ENCODE measurements around the gene SMYD2.

The SMYD2 gene

DNA sequence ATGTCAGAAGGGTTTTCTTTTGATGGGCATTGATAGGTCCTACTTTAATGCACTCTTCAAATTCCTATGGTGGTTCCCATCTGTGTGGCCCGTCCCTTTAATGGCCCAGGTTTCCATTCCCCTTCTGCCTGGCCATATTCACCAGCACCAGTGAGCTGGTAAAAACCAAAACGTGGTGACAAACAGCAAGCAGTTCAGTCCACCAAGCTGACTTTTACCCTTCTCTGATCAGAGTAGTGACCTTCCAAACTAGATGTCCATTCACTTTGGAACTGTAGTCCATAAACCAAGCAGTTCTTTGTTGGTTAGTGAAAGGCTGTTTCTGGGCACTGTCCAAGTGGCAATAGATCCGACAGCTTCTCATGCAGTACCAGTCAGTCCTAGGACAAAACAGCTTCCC lies 60.5 kb downstream of the SMYD2 start:
- H3K4me3 Mint-ChIP-seq = no peak overlapping the region
- H3K27me3 Mint-ChIP-seq = no peaks in the 10 kb centered on the region
- H3K36me3 Mint-ChIP-seq (ENCODE audit: low read depth) = peaks cover 60% of the 10 kb centered on the region
- H3K27ac Mint-ChIP-seq = no peak overlapping the region
- H3K9me3 Mint-ChIP-seq = peaks cover 17% of the 10 kb centered on the region
- no peaks in the 10 kb centered on the region for H3K4me1 Mint-ChIP-seq (ENCODE audit: low read depth)

DNA sequence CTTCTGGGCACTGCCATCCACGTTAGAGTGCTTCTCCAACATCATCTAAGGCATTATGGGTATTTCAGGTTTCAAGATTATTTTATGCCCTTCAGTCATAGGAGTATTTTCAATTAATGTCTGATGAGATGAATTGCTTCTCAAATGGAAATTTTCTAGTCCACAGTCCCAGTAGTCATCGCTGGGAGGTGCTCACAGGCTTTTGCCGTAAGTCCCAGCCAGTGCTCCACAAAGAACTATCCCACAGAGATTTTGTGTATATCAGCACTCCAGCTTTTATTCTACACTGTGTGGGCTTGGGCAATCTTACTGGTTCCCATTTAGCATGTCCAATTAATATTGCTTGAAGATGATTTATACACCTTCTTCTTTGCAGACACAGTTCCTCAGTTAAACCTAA lies 61.0 kb downstream of the SMYD2 start:
- Mint-ChIP-seq H3K36me3 (ENCODE audit: low read depth) (peaks cover 55% of the 10 kb centered on the region), H3K27ac (no peak overlapping the region), H3K4me3 (no peak overlapping the region), H3K4me1 (ENCODE audit: low read depth) (no peaks in the 10 kb centered on the region), H3K9me3 (peaks cover 17% of the 10 kb centered on the region), H3K27me3 (no peaks in the 10 kb centered on the region)

- no peaks in the 10 kb centered on the region for H3K4me1 Mint-ChIP-seq (ENCODE audit: low read depth)
- no peak overlapping the region for H3K4me3 Mint-ChIP-seq
- no peak overlapping the region for H3K27ac Mint-ChIP-seq
- H3K27me3 Mint-ChIP-seq = no peaks in the 10 kb centered on the region
- peaks cover 54% of the 10 kb centered on the region for H3K36me3 Mint-ChIP-seq (ENCODE audit: low read depth)
- peaks cover 17% of the 10 kb centered on the region for H3K9me3 Mint-ChIP-seq
Measured at GRCh38 chr1:214342525-214342924, 61.6 kb downstream of the SMYD2 start.

GRCh38 chr1:214344897-214345296 lies 63.9 kb downstream of the SMYD2 start:
- no peaks in the 10 kb centered on the region for H3K4me1 Mint-ChIP-seq (ENCODE audit: low read depth)
- H3K27me3 Mint-ChIP-seq = no peaks in the 10 kb centered on the region
- no peak overlapping the region for H3K27ac Mint-ChIP-seq
- peaks cover 17% of the 10 kb centered on the region for H3K9me3 Mint-ChIP-seq
- peaks cover 44% of the 10 kb centered on the region for H3K36me3 Mint-ChIP-seq (ENCODE audit: low read depth)
- no peak overlapping the region for H3K4me3 Mint-ChIP-seq

DNA sequence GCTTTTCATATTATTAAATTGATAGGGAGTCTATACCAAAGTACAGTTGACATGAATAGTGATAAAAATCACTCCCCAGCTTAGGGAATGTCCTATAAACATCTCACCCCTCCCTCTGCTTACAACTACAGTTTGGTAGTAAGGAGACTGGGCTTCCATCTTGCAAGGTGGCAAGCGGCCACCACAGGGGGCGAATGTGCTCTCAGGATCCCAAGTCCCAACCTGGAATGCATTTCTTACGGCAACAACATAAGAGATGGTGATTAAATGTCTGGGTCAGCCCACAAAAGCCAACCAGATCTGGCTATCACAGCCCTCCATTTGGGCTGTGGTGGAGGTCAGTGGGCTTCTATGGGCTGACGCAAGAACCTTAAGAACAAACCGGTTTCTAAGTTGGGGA lies 68.0 kb downstream of the SMYD2 start:
- Mint-ChIP-seq H3K27me3 (no peaks in the 10 kb centered on the region), H3K4me3 (no peak overlapping the region), H3K36me3 (ENCODE audit: low read depth) (peaks cover 19% of the 10 kb centered on the region), H3K4me1 (ENCODE audit: low read depth) (no peaks in the 10 kb centered on the region), H3K27ac (no peak overlapping the region), H3K9me3 (peaks cover 12% of the 10 kb centered on the region)

GRCh38 chr1:214349781-214350180 lies 68.8 kb downstream of the SMYD2 start:
- Mint-ChIP-seq H3K27me3 (no peaks in the 10 kb centered on the region), H3K4me3 (no peak overlapping the region), H3K27ac (no peak overlapping the region), H3K36me3 (ENCODE audit: low read depth) (peaks cover 12% of the 10 kb centered on the region), H3K4me1 (ENCODE audit: low read depth) (no peaks in the 10 kb centered on the region), H3K9me3 (peaks cover 6% of the 10 kb centered on the region)

GRCh38 chr1:214351551-214352277 lies 70.8 kb downstream of the SMYD2 start:
- Mint-ChIP-seq H3K4me1 (ENCODE audit: low read depth) (no peaks in the 10 kb centered on the region), H3K36me3 (ENCODE audit: low read depth) (peaks cover 4% of the 10 kb centered on the region), H3K27ac (no peak overlapping the region)

DNA sequence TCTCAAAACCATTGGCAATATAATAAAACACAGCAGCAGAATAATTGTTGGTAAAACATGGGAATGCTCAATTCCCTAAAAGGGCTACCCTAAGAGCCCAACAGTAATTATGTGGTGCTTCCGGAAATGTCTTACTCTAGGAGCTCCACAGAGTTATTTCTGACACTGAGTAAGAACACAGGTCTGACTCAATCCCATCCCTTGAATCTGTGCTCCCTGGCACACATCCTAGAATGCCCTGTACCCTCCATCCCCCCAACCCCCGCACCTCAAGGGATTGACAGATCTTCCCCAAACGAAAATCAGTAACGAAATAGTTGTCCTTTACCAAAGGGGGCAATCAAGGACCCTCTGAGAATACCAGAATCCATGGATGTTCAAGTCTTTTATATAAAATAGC lies 71.9 kb downstream of the SMYD2 start:
- Mint-ChIP-seq H3K27ac (no peak overlapping the region), H3K4me1 (ENCODE audit: low read depth) (no peaks in the 10 kb centered on the region), H3K4me3 (no peak overlapping the region), H3K9me3 (no peaks in the 10 kb centered on the region), H3K36me3 (ENCODE audit: low read depth) (no peaks in the 10 kb centered on the region), H3K27me3 (peaks cover 7% of the 10 kb centered on the region)

More at GRCh38 chr1:214351551-214352277, 70.8 kb downstream of the SMYD2 start:
- Mint-ChIP-seq H3K27me3 (peaks cover under 1% of the 10 kb centered on the region), H3K9me3 (no peaks in the 10 kb centered on the region), H3K4me3 (no peak overlapping the region)

GRCh38 chr1:214354440-214355148 lies 73.6 kb downstream of the SMYD2 start:
- Mint-ChIP-seq H3K4me1 (ENCODE audit: low read depth) (no peaks in the 10 kb centered on the region), H3K27ac (no peak overlapping the region), H3K27me3 (peaks cover 7% of the 10 kb centered on the region), H3K9me3 (no peaks in the 10 kb centered on the region), H3K36me3 (ENCODE audit: low read depth) (no peaks in the 10 kb centered on the region), H3K4me3 (no peak overlapping the region)

DNA sequence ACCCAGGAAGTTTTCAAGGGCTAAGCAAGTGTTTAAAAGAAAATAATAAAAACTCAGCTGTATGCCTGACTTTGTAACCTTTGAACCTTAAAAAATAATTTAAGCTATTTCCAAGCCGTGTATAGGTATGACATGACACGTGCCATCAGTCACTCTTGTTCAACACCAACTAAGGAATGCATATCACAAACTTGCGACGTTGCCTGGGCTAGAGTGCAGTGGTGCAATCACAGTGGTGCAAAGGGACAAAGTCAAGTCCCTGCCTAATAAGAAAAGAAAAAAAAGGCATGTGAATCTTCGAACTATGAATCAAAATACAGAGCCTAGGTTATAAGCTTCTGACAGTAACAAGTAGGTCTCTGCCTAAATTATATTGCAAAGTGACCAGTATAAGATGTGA lies 79.2 kb downstream of the SMYD2 start:
- H3K4me1 Mint-ChIP-seq (ENCODE audit: low read depth) = peaks cover 10% of the 10 kb centered on the region
- no peak overlapping the region for H3K27ac Mint-ChIP-seq
- H3K4me3 Mint-ChIP-seq = no peak overlapping the region
- H3K27me3 Mint-ChIP-seq = peaks cover 39% of the 10 kb centered on the region
- peaks cover 3% of the 10 kb centered on the region for H3K9me3 Mint-ChIP-seq
- no peaks in the 10 kb centered on the region for H3K36me3 Mint-ChIP-seq (ENCODE audit: low read depth)

GRCh38 chr1:214360525-214361164 lies 79.7 kb downstream of the SMYD2 start:
- Mint-ChIP-seq H3K27me3 (peaks cover 39% of the 10 kb centered on the region), H3K27ac (peak overlapping the region; percentile 71), H3K36me3 (ENCODE audit: low read depth) (no peaks in the 10 kb centered on the region), H3K9me3 (peaks cover 3% of the 10 kb centered on the region), H3K4me3 (no peak overlapping the region), H3K4me1 (ENCODE audit: low read depth) (peaks cover 10% of the 10 kb centered on the region)

GRCh38 chr1:214361636-214362035 lies 80.7 kb downstream of the SMYD2 start:
- Mint-ChIP-seq H3K27me3 (peaks cover 39% of the 10 kb centered on the region), H3K36me3 (ENCODE audit: low read depth) (no peaks in the 10 kb centered on the region), H3K4me1 (ENCODE audit: low read depth) (peaks cover 10% of the 10 kb centered on the region), H3K27ac (no peak overlapping the region), H3K9me3 (peaks cover 3% of the 10 kb centered on the region), H3K4me3 (no peak overlapping the region)

- H3K4me1 Mint-ChIP-seq (ENCODE audit: low read depth) = peaks cover 10% of the 10 kb centered on the region
Measured at GRCh38 chr1:214362188-214362882, 81.4 kb downstream of the SMYD2 start.

DNA sequence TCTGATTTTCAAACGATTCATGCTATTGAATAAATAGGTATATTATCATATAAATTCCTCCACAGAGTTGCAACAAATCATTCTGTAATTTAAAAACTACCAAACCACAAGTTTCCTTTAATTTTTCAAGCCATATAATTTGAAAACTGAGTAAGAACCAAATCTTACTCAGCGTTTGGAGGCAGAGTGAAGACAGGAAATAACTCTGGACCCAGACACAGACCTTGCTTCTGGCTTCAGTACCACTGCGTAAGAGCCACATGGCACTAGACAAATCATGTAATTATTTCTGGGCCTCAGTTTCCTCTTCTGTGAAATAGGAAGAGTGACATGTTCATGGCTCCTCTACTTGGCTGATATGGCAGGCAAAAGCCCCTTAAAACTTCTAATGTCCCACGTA lies 82.4 kb downstream of the SMYD2 start:
- H3K27ac Mint-ChIP-seq = no peak overlapping the region
- no peak overlapping the region for H3K4me3 Mint-ChIP-seq
- peaks cover 10% of the 10 kb centered on the region for H3K4me1 Mint-ChIP-seq (ENCODE audit: low read depth)
- H3K27me3 Mint-ChIP-seq = peaks cover 38% of the 10 kb centered on the region
- H3K9me3 Mint-ChIP-seq = peaks cover 3% of the 10 kb centered on the region
- H3K36me3 Mint-ChIP-seq (ENCODE audit: low read depth) = no peaks in the 10 kb centered on the region

More at GRCh38 chr1:214362188-214362882, 81.4 kb downstream of the SMYD2 start:
- Mint-ChIP-seq H3K27me3 (peaks cover 39% of the 10 kb centered on the region), H3K9me3 (peaks cover 3% of the 10 kb centered on the region), H3K36me3 (ENCODE audit: low read depth) (no peaks in the 10 kb centered on the region), H3K27ac (no peak overlapping the region), H3K4me3 (no peak overlapping the region)

DNA sequence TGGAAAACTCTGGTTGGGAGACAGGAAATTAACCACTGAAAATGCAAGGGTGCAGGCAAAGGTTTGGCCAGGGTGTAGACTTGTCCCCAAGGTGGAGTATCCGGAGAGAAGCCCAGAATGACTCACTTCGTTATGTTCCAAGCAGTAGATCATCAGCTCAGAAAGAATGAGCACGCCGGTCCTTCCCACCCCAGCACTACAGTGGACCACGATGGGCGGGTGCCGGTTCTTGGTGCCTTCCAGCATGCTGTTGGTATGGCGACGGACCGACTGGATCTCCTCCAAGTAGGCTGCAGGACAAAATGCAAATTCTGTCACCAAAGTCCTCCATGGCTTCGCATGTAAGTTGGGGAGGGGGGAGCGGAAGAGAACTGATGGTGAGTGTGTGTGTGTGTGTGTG lies 83.4 kb downstream of the SMYD2 start:
- Mint-ChIP-seq H3K4me1 (ENCODE audit: low read depth) (peaks cover 10% of the 10 kb centered on the region), H3K36me3 (ENCODE audit: low read depth) (no peaks in the 10 kb centered on the region), H3K9me3 (peaks cover 3% of the 10 kb centered on the region), H3K4me3 (no peak overlapping the region), H3K27ac (no peak overlapping the region), H3K27me3 (peaks cover 38% of the 10 kb centered on the region)

Data from stimulated activated naive CD8-positive, alpha-beta T cell treated with anti-CD3 and anti-CD28 coated beads, Interleukin-15, Interleukin-2, amounts not matched to agents 100 ng/mL and 50 ng/mL, for 24 hours (primary cell).